ENCODE measurements around the gene AURKAIP1.

AURKAIP1 gene

GRCh38 chr1:1345860-1346500 is 29.0 kb downstream of the AURKAIP1 start:
- DNase-seq: no peak

GRCh38 chr1:1345384-1345783 is 29.6 kb downstream of the AURKAIP1 start:
- DNase-seq: no peak

GRCh38 chr1:1344655-1345361 is 30.2 kb downstream of the AURKAIP1 start:
- DNase-seq: no peak

- DNase-seq: no peak
Measured at GRCh38 chr1:1343811-1344421, 31.1 kb downstream of the AURKAIP1 start.

- DNase-seq: no peak
Measured at GRCh38 chr1:1342584-1343115, 32.4 kb downstream of the AURKAIP1 start.

GRCh38 chr1:1342061-1342562 is 32.9 kb downstream of the AURKAIP1 start:
- DNase-seq: no peak

- no peak for DNase-seq
Measured at GRCh38 chr1:1341549-1342021, 33.4 kb downstream of the AURKAIP1 start.

- DNase-seq: no peak
Measured at GRCh38 chr1:1340791-1341548, 34.0 kb downstream of the AURKAIP1 start.

- no peak for DNase-seq
Measured at GRCh38 chr1:1340185-1340584, 34.8 kb downstream of the AURKAIP1 start.

GRCh38 chr1:1338278-1338677 is 36.7 kb downstream of the AURKAIP1 start:
- no peak for DNase-seq

- DNase-seq: peak; percentile 7
Measured at GRCh38 chr1:1337793-1338147, 37.2 kb downstream of the AURKAIP1 start.

GRCh38 chr1:1336931-1337792 is 37.8 kb downstream of the AURKAIP1 start:
- DNase-seq: no peak

GRCh38 chr1:1336446-1336845 is 38.6 kb downstream of the AURKAIP1 start:
- no peak for DNase-seq

GRCh38 chr1:1335792-1336248 is 39.2 kb downstream of the AURKAIP1 start:
- DNase-seq: no peak

- no peak for DNase-seq
Measured at GRCh38 chr1:1335283-1335682, 39.7 kb downstream of the AURKAIP1 start.

GRCh38 chr1:1334835-1335234 is 40.2 kb downstream of the AURKAIP1 start:
- DNase-seq: no peak

GRCh38 chr1:1333551-1334241 is 41.3 kb downstream of the AURKAIP1 start:
- DNase-seq: no peak

- peak; percentile 20 for DNase-seq
Measured at GRCh38 chr1:1332774-1333480, 42.1 kb downstream of the AURKAIP1 start.

GRCh38 chr1:1332031-1332755 is 42.8 kb downstream of the AURKAIP1 start:
- no peak for DNase-seq
